Measurements from ENCODE around the gene SH3PXD2B.
A peak's percentile ranks its signal among the peaks of the same experiment; 100 is the strongest.
"Not testable (repeated sequence)": the region's sequence is repeated elsewhere in the genome, so short reads cannot be mapped to it uniquely, and the experiment has no call there.

The SH3PXD2B gene

DNA sequence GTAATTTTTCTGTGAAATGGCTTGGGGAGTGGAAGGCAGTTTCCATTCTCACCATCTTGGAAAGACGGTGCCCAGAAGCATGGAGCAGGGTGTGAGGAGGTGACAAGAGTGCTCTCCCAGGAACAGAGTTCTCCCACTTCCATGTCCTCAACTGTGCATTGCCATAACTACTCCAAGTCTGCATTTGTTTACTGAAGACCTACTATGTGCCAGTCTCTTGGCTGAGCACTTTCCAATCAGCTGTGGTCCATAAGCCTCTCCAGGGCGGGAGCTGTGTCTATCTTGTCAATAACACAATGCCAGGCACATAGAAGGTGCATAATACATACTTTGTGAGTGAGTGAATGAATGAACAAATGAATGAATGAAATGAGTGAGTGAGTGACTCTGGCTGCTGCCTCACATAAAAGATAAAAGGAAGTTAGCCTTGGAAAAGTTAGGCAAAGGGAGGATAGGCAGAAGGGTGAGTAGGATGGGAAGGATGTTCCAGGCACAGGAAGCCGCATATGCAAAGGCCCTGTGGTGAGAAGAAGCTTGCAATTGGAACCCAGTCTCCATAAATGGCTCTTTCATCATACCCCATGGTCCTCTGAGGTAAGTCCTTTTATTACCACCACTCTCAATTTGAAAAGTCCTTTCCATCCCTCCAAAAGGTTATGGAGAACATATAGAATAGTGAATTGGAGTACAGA is 31.3 kb upstream of the SH3PXD2B start:
- DNase-seq (ENCODE audit: low read depth), result no peak

DNA sequence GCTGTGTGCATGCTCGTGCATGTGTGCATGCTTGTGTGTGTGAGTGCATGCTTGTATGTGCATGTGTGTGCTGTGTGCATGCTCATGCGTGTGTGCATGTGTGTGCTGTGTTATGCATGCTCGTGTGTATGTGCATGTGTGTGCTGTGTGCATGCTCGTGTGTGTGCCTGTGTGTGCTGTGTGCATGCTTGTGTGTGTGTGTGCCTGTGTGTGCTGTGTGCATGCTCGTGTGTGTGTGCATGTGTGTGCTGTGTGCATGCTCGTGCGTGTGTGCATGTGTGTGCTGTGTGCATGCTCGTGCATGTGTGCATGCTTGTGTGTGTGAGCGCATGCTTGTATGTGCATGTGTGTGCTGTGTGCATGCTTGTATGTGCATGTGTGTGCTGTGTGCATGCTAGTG is 30.3 kb upstream of the SH3PXD2B start:
- no peak for DNase-seq (ENCODE audit: low read depth)

DNA sequence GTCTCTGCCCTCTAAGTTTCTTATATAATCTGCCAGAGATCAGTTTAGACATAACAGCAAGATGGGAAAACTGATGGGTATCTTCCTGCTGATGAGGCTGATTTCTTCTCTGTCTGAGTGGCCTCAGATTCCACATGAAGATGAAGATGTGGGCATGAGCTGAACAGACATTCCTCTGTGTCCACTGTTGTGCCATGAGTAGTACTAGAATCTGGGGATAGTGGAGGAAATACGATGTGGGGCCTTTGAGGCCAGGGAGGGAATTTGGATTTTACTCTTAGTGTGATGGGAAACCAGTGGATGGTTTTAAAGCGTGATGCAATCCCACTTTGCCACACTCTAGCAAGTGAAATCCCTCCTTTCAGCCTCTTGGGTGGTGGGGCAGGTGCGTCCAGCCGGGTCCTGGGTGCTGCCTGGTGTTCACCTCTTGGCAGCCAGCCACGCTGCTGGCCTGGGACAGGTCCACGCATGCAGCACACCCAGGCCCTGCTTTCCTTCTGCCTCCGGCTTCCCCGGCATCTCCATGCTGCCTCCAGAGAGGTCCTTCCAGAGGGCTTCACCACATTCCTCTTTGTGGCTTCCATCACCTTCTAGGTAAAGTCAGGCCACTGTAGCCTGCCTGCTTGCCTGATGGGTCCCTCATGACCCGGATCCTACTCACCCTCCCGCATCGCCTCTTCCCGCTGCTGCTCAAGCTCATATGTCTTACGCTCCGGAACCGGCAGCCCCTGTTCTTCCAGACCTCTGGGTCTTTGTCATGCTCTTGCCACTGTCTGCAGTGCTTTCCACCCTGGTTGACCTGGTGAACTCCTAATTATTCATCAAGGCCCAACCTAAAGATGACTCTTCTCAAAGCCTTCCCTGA is 28.1 kb upstream of the SH3PXD2B start:
- DNase-seq (ENCODE audit: low read depth), result no peak

GRCh38 chr5:172481011-172481800 is 26.9 kb upstream of the SH3PXD2B start:
- no peak for DNase-seq (ENCODE audit: low read depth)

DNA sequence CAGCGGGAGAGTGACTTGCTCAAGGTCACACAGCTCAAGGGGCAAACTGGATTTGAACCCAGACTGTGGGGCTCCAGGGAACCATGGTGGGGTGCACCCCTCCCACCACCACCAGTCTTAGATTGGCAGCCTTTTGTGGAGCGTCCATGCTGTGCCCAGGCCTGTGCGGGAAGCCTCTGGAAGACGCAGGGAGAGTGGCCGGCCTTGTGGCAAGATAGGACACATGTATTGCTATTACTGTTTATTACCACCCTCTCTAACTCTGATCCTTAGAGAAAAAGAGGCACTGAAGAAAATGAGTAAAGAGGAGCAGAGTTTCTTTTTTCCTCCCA is 25.4 kb upstream of the SH3PXD2B start:
- no peak for DNase-seq (ENCODE audit: low read depth)

GRCh38 chr5:172479034-172479783 is 24.9 kb upstream of the SH3PXD2B start:
- peak; percentile 8 for DNase-seq (ENCODE audit: low read depth)

DNA sequence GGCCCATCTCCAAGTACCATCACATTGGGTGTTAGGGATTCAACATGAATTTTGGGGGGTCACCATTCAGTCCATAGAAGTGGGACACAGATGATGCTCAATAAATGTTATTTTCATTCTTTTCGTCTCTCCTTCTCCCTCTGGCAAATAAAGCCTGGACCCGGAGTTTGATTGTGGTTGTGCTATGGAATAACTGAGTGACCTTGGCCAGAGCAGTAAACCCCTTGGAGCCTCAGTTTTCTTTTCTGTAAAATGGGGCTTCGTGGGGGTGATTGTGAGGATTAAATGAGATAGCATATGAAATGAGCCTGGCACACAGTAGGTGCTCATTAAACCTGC is 24.3 kb upstream of the SH3PXD2B start:
- not testable (repeated sequence) for DNase-seq (ENCODE audit: low read depth)

DNA sequence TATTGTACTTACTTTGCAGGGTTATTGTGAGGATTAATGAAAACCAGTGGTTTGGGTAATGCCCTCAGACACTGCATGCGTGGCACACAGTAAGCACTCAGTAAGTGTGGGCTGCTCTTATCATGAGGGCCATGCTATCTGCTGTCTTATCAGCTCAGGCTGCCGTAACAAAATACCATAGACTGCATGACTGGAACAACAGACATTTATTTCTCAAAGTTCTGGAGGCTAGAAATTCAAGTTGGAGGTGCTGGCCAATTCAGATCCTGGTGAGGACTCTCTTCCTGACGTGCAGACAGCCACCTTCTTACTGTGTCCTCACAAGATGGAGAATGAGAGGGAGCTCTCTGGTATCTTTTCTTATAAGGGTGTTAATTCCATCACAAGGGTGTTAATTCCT is 23.9 kb upstream of the SH3PXD2B start:
- DNase-seq (ENCODE audit: low read depth), result no peak

- DNase-seq (ENCODE audit: low read depth), result no peak
Observed at GRCh38 chr5:172477466-172477865, 23.1 kb upstream of the SH3PXD2B start.

- no peak for DNase-seq (ENCODE audit: low read depth)
Observed at GRCh38 chr5:172474293-172474692, 20.0 kb upstream of the SH3PXD2B start.

GRCh38 chr5:172473427-172473826 is 19.1 kb upstream of the SH3PXD2B start:
- no peak for DNase-seq (ENCODE audit: low read depth)

DNA sequence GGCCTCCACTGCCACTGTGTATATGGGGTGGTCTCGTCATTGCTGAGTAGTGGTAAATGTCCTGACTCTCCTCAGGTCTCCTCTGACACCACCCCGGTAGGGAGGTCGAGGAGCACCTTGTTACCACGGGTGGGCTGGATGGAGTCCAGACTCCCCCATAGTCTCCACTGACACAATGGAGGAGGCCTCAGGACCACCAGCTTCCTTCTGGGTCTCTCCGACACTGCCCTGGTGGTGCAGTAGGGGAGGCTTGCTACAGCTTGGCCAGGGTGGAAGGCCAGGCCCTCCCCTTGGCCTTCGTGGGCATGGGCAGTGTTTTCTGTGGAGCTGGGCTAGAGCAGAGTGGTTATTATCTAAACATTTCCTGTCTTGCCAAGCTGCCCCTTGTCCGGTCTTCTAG is 15.4 kb upstream of the SH3PXD2B start:
- no peak for DNase-seq (ENCODE audit: low read depth)

- no peak for DNase-seq (ENCODE audit: low read depth)
Observed at GRCh38 chr5:172466062-172466461, 11.7 kb upstream of the SH3PXD2B start.

DNA sequence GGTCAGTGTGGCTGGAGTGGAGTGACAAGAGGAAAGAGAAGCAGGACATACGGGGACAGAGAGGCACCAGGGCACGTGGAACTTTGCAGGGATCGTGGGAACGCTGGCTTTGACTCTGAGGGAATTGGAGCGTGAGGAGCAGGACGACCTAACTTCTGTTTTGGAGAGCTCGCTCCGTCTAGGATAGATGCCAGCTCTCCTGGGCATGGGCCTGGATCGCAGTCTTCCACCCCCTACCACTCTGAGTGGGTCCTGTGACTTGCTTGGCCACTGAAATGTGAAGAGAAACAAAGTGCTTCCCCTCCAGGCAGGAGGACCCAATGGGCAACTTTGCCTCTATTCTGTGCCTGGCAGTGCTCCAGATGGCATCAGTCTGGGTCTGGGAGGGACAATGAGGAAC is 8.7 kb upstream of the SH3PXD2B start:
- no peak for DNase-seq (ENCODE audit: low read depth)

GRCh38 chr5:172459783-172460165 is 5.4 kb upstream of the SH3PXD2B start:
- no peak for DNase-seq (ENCODE audit: low read depth)

DNA sequence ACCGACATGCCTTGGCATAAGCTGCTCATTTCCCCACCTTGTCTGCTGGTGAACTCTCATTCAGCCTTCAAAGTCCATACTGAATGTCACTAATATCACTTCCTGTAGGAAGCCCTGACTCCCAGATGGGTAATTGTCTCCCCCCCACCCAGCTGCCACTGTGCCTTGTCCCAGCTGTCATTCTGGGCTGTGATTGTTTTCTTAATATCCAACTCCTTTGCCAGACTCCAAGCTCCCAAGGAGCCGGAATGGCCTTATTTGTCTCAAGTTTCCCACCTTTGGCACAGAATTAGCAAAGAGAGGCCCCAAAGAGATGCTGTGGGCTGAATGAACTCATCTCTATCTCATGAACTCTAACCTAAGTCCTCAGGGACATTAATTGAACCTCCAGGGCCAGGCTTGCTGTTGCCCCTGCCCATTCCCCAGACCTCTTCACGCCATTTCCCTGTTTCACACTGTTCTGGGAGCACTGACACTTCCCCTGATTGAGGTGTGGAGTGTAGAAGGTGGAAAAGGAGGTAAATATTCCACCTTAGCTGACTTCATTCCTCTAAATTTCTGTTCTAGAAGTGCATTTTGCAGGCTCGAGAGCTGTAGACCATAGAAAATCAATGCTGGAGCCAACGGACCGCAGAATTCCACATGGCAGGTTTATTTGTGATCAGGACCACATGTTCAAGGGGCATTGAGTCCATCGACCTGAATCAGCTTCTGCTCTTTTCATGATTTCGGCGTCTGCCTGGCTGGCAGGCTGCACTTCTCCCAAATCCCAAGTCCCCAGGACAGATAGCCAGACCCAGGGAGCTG is 4.9 kb upstream of the SH3PXD2B start:
- DNase-seq (ENCODE audit: low read depth), result no peak

- no peak for DNase-seq (ENCODE audit: low read depth)
Observed at GRCh38 chr5:172456076-172456722, 1.9 kb upstream of the SH3PXD2B start.

DNA sequence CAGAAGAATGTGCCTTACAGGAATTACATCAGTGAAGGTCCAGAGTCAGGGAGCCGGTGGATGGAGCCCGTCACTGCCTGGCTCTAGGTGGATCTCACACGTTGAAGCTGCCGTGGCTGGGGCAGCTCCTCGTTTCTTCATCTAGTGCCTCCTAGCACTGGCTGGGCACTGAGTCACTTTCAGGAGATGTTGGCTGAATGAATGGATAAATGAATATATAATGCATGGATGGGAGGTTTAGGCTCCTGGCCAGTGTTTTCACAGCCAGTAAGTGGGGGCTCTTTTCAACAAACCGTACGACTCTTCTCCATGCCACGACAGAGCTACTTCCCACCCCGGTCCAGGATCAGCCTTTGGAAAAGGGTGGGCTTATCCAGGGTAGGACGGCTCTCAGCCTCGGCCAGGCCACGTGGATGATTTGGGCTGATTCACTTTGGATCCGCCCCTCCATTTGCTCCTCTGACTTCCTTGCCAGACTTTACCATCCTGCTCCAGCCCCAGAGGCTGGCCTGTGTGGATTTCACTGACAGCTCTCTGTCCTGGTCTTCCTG is 1.3 kb upstream of the SH3PXD2B start:
- no peak for DNase-seq (ENCODE audit: low read depth)

- no peak for DNase-seq (ENCODE audit: low read depth)
Observed at GRCh38 chr5:172455087-172455381, 709 bp upstream of the SH3PXD2B start.

DNA sequence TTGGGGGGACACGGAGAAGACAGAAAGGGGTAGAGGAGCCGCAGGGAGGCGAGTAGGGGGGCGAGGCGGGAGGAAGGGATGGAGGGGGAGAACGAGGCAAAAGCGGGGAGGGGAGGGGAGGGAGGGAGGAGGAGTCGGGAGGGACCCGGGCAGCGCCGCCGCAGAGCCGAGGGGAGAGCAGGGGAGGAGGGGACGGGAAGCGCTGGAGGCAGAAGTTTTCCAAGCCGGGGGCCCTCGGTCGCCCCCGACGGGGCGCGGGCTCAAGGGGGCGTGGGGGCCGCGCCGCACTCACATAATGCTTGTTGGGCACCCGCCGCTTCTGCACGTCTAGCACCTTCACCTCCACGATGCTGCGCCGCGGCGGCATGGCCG is 353 bp downstream of the SH3PXD2B start:
- no peak for DNase-seq (ENCODE audit: low read depth)

Data from stimulated activated CD8-positive, alpha-beta memory T cell treated with anti-CD3 and anti-CD28 coated beads, Interleukin-12 subunit alpha, Interleukin-12 subunit beta, amount 100 ng/mL, for 1 hour (primary cell).